ENCODE data around the gene SSBP4. TPM values are rescaled to one million over a fixed set of nuclear protein-coding genes. Genes with fewer than 3 reads are reported as not detected.

Gene SSBP4
- total and polyA plus RNA-seq, 9 of the 15 experiments (the other 6 are each of a cell fraction or from before 2014, with no cell fraction given), result 1.1 to 189 (median 39.0) TPM

DNA sequence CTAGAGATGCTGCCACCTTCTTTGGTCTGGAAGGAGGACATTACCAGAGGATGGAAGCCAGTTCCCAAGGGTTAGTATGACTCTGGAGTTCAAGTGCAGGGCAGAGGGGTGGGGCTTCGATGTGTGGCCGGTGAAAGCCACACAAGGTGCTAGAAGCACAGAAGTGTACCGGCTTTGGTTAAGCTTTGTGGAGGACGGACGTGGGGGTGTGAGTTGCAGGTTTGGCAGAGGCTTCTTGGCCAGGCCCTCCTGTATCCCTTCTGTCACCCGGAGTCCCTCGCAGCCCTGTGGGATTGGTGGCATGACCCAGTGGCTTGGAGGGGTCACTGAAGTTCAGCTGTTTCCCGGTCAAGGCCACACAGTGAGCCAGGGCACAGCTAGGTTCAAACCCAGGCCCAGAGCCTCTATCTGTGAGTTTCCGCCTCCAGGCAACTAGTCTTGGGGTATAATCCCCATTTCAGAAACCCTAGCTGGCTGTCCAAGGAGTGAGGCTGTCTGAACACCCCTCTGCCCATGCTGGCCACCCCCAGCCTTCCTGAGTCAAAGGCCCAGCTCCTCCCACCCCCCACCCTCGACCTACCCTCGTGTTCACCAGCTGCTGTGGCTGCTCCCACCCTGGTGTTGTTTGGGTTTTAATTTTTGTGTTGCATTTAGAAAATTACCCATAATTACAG, 4.6 kb upstream of the SSBP4 start (continued):
- TF ChIP-seq CC2D1A (IDR thresholded peaks at IDR 0.05) (no peak), SMAD4 (CRISPR knock-in tag; conservative IDR thresholded peaks at IDR 0.05) (no peak; the same call in 1 of the 2 replicates), CXXC5 (CRISPR knock-in tag; IDR thresholded peaks at IDR 0.05) (no peak; the same call in none of the 2 replicates), ZBTB12 (CRISPR knock-in tag; IDR thresholded peaks at IDR 0.05) (no peak), HMBOX1 (IDR thresholded peaks at IDR 0.05) (peak; percentile 73), CHD7 (IDR thresholded peaks at IDR 0.05; ENCODE audit: low read depth, low read length) (no peak), ZNF121 (CRISPR knock-in tag; conservative IDR thresholded peaks at IDR 0.05) (no peak), CCAR2 (IDR thresholded peaks at IDR 0.05; ENCODE audit: low read depth, low read length) (no peak), NR2C1 (IDR thresholded peaks at IDR 0.05) (0 out of 2 replicates have a peak, but pooled peaks have one; percentile 28), NR2C1 (tag; IDR thresholded peaks at IDR 0.05) (peak; percentile 10; the same call in 1 of the 2 replicates), ZNF143 (CRISPR knock-in tag; IDR thresholded peaks at IDR 0.05) (0 out of 2 replicates have a peak, but pooled peaks have one; percentile 39), SUPT5H (IDR thresholded peaks at IDR 0.05) (peak; percentile 67)
- TF ChIP-seq, protein P1, sequence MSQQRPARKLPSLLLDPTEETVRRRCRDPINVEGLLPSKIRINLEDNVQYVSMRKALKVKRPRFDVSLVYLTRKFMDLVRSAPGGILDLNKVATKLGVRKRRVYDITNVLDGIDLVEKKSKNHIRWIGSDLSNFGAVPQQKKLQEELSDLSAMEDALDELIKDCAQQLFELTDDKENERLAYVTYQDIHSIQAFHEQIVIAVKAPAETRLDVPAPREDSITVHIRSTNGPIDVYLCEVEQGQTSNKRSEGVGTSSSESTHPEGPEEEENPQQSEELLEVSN (IDR thresholded peaks at IDR 0.05; ENCODE audit: borderline replicate concordance in 1 of 2, extremely low read depth in 1 of 2, insufficient read depth in 1 of 2, insufficient read length in 1 of 2, low read depth in 1 of 2, low read length in 1 of 2, poor library complexity in 1 of 2, severe bottlenecking in 1 of 2), result peak; percentile 26 to 50

All from K562 (cell line).